Activated CD4-positive, alpha-beta T cell treated with anti-CD3 and anti-CD28 coated beads for 1 hour (primary cell): Measurements from ENCODE around the gene PRAMEF26.
"Not testable (repeated sequence)": the region's sequence is repeated elsewhere in the genome, so short reads cannot be mapped to it uniquely, and the experiment has no call there.

Experiments
- DNase-seq: peaks from one replicate; pipeline ENCODE4 v3.0.0-alpha.2; 2020

PRAMEF26 gene

GRCh38 chr1:13155909-13156308 lies at the start of gene PRAMEF26:
Gene PRAMEF26, minus strand, starts transcription at chr1:13156009. Its CDS starts 2,914 bp downstream, at chr1:13153095.
- not testable (repeated sequence) for DNase-seq

GRCh38 chr1:13201309-13201708 lies 45.5 kb upstream of the PRAMEF26 start, which contains the start of gene PRAMEF13:
Gene PRAMEF13, minus strand, starts transcription at chr1:13201409. Its CDS starts 1,820 bp downstream, at chr1:13199589.
- DNase-seq, result not testable (repeated sequence)

- not testable (repeated sequence) for DNase-seq
Observed at GRCh38 chr1:13171548-13171947, 15.7 kb upstream of the PRAMEF26 start, which contains the start of gene PRAMEF9. Gene PRAMEF9, plus strand, starts transcription at chr1:13171848. Its CDS starts 3,433 bp downstream, at chr1:13175281.

- DNase-seq, result not testable (repeated sequence)
Observed at GRCh38 chr1:13165531-13165930, 9.7 kb upstream of the PRAMEF26 start, which contains the start of gene HNRNPCL4. Gene HNRNPCL4, minus strand, starts transcription at chr1:13165631. Its CDS starts 164 bp downstream, at chr1:13165467.

GRCh38 chr1:13116754-13117153 lies 39.1 kb downstream of the PRAMEF26 start, which contains the start of gene HNRNPCL2:
Gene HNRNPCL2, minus strand, starts transcription at chr1:13116854. Its CDS starts 454 bp downstream, at chr1:13116400.
- not testable (repeated sequence) for DNase-seq
